ENCODE measurements around the gene RAPGEF2.

- TF ChIP-seq CTCF (conservative IDR thresholded peaks at IDR 0.05) (no peak), EZH2 (IDR thresholded peaks at IDR 0.05; ENCODE audit: low read depth) (no peak)
These were observed 249.7 kb downstream of the RAPGEF2 start for GRCh38 chr4:159352609-159353008.

All from PC-9 (cell line).